IMR-90 (cell line): Measurements from ENCODE around the gene CLEC5A.

Source experiments
- CEBPB ChIP-seq: IDR thresholded peaks from 2 replicates; pipeline ENCODE4 v1.6.1; 2012; ENCODE audit warnings: low read depth, low read length, improper control_type of control experiment
- POLR2A ChIP-seq: IDR thresholded peaks from 2 replicates; pipeline ENCODE4 v1.6.1; 2012; ENCODE audit warnings: mild to moderate bottlenecking, low read depth, low read length
- RCOR1 ChIP-seq: IDR thresholded peaks from 2 replicates; pipeline ENCODE4 v1.6.1; 2012; ENCODE audit warnings: mild to moderate bottlenecking, low read length, improper control_type of control experiment; ENCODE audit not compliant: insufficient replicate concordance
- RFX5 ChIP-seq: IDR thresholded peaks from 2 replicates; pipeline ENCODE4 v1.8.0; 2012; ENCODE audit warnings: low read depth, mild to moderate bottlenecking, low read length, moderate library complexity
- SMC3 ChIP-seq: fragments of 150-350 bp; IDR thresholded peaks from 2 replicates; pipeline ENCODE4 v1.6.1; 2016; ENCODE audit warnings: low read depth, mild to moderate bottlenecking, antibody characterized with exemption, low read length, moderate library complexity
- TF ChIP-seq, protein P1 (sequence below): conservative IDR thresholded peaks from 2 replicates; pipeline ENCODE4 v1.5.1; 2012; ENCODE audit warnings: mild to moderate bottlenecking, low read depth, low read length, improper control_type of control experiment
- TF ChIP-seq, protein P2 (sequence below): fragments of 150-350 bp; IDR thresholded peaks from 2 replicates; pipeline ENCODE4 v1.6.1; 2016; ENCODE audit warnings: low read depth, mild to moderate bottlenecking, low read length, moderate library complexity, borderline replicate concordance

DNA sequence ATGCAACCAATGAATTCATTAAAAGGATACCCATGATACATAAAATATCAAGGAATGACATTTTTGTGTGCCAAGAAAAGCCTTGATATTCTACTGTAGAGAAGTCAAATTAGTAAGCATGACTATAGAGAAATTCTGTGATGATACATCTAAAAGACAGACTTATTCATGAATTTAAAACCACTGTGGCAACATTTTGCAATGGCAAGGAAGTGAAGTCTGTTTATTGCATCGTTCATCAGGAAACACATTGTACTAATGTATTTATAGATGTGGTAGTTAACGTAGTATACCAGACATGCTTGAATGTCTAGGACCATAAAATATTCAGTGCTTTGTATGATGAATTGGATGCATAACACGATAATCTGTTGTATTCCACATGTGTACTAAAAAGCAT is 9.3 kb upstream of the CLEC5A start:
- TF ChIP-seq, protein P1, sequence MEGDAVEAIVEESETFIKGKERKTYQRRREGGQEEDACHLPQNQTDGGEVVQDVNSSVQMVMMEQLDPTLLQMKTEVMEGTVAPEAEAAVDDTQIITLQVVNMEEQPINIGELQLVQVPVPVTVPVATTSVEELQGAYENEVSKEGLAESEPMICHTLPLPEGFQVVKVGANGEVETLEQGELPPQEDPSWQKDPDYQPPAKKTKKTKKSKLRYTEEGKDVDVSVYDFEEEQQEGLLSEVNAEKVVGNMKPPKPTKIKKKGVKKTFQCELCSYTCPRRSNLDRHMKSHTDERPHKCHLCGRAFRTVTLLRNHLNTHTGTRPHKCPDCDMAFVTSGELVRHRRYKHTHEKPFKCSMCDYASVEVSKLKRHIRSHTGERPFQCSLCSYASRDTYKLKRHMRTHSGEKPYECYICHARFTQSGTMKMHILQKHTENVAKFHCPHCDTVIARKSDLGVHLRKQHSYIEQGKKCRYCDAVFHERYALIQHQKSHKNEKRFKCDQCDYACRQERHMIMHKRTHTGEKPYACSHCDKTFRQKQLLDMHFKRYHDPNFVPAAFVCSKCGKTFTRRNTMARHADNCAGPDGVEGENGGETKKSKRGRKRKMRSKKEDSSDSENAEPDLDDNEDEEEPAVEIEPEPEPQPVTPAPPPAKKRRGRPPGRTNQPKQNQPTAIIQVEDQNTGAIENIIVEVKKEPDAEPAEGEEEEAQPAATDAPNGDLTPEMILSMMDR = no peak
- TF ChIP-seq, protein P2, sequence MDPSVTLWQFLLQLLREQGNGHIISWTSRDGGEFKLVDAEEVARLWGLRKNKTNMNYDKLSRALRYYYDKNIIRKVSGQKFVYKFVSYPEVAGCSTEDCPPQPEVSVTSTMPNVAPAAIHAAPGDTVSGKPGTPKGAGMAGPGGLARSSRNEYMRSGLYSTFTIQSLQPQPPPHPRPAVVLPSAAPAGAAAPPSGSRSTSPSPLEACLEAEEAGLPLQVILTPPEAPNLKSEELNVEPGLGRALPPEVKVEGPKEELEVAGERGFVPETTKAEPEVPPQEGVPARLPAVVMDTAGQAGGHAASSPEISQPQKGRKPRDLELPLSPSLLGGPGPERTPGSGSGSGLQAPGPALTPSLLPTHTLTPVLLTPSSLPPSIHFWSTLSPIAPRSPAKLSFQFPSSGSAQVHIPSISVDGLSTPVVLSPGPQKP = no peak
- TF ChIP-seq RFX5 (no peak), RCOR1 (no peak), SMC3 (no peak), POLR2A (no peak), CEBPB (no peak)
